ENCODE results near the gene XAGE2.
"Not testable (repeated sequence)": the region's sequence is repeated elsewhere in the genome, so short reads cannot be mapped to it uniquely, and the experiment has no call there.

The XAGE2 gene

DNA sequence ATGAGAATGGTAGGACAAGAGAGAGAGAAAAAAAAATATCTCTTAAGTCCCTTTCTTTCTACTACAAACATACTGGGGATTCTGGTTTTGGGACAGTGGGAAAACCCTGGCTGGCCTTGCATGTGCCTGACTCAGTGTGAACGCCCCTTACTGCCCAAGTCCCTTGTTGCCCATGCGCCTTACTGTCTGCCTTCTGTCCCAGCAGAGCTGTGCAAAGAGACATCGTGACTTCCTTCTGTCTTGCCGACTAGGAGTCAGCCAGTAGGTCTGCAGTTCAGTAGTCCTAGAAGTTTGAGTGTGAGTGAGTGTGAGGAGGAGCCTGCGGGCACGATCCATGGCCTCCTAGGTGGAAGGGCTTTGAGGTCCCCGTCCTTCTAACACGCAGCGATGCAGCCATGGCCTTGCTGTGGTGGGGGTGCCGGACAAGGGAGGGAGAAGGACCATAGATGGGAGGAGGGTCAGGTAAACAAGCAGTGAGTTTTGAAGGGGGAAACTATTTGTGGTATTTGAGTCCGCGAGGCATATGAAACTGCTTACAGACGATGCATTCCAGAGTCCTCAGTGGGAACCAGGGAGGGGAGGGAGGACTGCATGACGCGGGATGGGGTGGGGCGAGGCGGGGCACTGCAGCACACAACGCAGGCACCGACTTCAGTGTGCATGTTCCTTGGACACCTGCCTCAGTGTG lies at the start of gene XAGE2:
Gene XAGE2 (plus strand): TSS at position 654 of the 688 bp plus-strand sequence. CDS start 994 bp downstream, outside the sequence.
- no peak for DNase-seq

- no peak for DNase-seq
Measured at GRCh38 chrX:52337410-52337809, 31.4 kb upstream of the XAGE2 start.

DNA sequence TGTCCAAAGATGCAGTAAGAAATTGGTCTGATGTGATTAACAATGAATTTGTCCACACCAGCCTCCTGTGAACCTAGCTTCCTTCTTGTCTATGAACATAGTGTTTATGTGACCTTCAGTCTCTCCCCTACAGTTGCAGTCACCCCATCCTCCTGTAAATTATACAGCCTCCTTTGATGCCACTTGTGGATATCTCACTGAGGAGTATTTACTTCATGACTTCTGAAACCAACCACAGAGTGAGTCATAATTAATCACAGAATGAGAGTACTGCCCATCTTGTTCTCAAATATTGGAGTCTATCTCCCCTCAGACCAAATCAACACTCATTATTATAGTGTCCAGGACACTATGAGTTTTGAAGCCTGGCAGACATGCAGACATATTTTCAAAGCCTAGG lies 27.3 kb upstream of the XAGE2 start:
- no peak for DNase-seq

DNA sequence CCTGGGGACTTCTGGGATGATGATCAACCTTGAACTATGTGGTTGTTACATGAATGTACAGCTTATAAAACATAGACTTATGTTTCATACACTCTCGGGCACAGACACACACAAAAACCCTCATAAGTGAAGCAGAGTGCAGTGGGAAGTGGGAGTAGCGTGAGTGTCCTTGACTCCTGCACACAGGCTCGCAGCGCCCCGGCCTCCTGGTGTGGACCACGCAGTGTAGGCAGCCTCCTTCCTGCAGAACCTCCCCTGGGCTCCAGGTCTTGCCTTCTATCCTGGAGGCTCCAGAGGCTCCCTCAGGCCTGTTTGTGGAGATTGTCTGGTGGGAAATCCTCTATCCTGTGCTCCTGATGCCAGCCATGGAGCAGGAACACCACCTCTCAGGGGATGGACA lies 25.7 kb upstream of the XAGE2 start:
- DNase-seq, result not testable (repeated sequence)

GRCh38 chrX:52345402-52345801 lies 23.4 kb upstream of the XAGE2 start:
- not testable (repeated sequence) for DNase-seq

- DNase-seq, result no peak
Measured at GRCh38 chrX:52346174-52347165, 22.4 kb upstream of the XAGE2 start.

DNA sequence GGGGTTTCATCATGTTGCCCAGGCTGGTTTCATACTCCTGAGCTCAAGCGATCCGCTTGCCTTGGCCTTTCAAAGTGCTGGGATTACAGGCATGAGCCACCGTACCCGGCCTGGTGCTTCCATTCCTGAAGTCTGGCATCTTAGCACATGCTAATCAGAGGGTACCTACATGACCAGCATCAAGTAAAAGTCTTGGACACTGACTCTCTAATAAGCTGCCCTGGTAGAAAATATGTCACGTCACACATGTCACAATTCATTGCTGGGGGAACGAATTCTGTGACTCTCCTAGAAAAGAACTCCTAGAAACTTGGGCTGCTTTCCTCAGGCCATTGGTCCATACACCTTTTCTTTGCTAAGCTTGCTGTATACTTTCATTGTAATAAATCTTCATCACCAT lies 19.1 kb upstream of the XAGE2 start:
- no peak for DNase-seq

GRCh38 chrX:52352551-52352950 lies 16.3 kb upstream of the XAGE2 start:
- no peak for DNase-seq

DNA sequence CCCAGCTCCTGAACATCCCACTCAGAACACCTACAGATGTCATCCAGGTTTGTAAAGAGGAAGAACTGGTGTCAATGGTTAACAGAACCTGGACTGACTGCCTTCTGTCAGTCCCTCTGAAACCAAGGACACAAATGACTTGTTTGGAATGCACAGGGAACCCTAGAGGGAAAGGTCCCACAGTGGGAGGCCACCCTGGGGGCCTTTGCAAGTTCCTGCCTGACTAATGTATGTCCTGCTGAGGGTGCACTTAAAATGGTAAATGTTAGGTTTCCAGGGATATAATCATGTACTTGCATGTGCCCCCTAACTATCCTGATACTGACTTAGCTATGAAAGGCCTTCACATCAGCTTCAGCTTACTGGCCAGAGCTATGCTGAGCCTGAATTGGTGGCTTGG lies 15.0 kb upstream of the XAGE2 start:
- DNase-seq, result no peak

GRCh38 chrX:52355108-52355507 lies 13.7 kb upstream of the XAGE2 start:
- DNase-seq, result no peak

GRCh38 chrX:52359614-52360232 lies 9.1 kb upstream of the XAGE2 start:
- no peak for DNase-seq

DNA sequence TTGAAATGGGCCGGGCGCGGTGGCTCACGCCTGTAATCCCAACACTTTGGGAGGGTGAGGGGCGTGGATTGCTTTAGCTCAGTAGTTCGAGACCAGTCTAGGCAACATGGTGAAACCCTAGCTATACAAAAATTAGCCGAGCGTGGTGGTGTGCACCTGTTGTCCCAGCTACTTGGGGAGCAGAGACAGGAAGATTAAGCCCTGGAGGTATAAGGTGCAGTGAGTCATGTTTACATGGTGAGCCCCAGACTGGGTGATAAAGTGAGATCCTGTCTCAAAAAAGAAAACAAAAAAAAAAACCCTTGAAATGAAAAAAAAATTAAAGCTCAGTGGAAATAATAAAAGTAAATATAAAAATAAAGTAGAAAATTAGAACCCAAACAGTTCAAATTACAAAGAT lies 6.9 kb upstream of the XAGE2 start:
- no peak for DNase-seq

GRCh38 chrX:52363247-52363883 lies 5.5 kb upstream of the XAGE2 start:
- no peak for DNase-seq

- no peak for DNase-seq
Measured at GRCh38 chrX:52378870-52379269, 10.0 kb downstream of the XAGE2 start.

GRCh38 chrX:52380993-52381392 lies 12.2 kb downstream of the XAGE2 start:
- DNase-seq, result no peak

- no peak for DNase-seq
Measured at GRCh38 chrX:52410439-52411394, 41.9 kb downstream of the XAGE2 start.

- no peak for DNase-seq
Measured at GRCh38 chrX:52415304-52415703, 46.5 kb downstream of the XAGE2 start.

DNA sequence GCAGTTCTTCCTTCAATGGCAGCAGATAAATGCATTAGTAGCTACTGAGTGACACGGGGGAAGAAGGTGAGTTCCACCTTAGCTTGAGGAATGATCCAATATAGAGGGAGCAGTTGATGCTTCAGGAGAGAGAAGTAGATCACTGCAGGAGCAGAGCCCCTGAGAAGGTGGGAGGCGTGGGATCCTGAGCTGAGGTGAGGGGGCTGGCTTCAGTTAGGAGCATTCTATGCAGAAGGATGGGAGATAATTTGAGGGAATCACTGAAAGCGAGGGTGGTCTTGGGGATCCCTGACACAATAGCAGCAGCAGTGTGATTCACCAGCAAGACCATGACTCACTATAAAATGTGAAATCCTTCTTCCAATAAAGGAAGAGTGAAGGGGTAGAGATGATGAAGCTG lies 48.0 kb downstream of the XAGE2 start:
- DNase-seq, result no peak

GRCh38 chrX:52420824-52421443 lies 52.1 kb downstream of the XAGE2 start:
- DNase-seq, result no peak

DNA sequence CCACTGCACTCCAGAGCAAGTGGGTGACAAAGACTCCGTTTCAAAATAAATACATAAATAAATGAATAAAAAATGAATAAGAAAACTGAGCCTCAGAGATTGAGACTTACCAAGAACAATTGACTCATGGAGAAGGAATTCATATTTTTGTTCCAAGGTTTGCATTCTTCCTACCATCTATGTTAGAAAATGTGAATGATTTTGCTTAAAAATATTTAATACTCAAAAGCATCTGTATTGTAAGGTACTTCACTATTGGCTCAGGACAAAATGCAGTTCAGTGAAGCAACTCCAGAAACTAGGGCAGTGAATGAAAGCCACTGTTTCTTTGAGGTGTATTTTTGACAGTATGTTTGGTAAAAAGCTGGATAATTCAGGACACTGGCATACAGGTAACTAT lies 54.1 kb downstream of the XAGE2 start:
- no peak for DNase-seq

GRCh38 chrX:52424656-52425055 lies 55.8 kb downstream of the XAGE2 start:
- no peak for DNase-seq
